NCI-H69 (cell line): ENCODE data around the gene RCAN2.
"Not testable (repeated sequence)": the region's sequence is repeated elsewhere in the genome, so short reads cannot be mapped to it uniquely, and the experiment has no call there.

Source experiments
- DNase-seq: peaks from one replicate; lab custom pipeline; 2025; lab: John Stamatoyannopoulos, UW

RCAN2 gene

DNA sequence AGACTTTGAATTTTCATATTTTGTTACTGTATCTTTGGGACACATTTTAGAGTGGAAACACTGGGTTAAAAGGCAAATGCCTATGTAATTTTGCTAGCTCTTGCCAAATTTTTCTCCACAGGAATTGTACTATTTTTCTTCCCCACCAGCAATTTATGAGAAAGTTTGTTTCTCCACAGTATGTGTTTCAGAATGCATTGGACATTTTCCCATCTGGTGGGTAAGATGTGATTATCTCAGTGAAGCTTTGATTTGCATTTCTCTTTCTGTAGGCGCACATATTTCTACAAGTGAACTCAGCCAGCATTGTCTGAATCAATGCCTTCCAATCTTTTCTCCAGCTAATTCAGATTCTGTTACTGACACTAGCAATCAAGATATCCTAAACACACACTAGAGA is 157.8 kb downstream of the RCAN2 start:
- no peak for DNase-seq

- not testable (repeated sequence) for DNase-seq
Observed at GRCh38 chr6:46332448-46332847, 158.8 kb downstream of the RCAN2 start.

DNA sequence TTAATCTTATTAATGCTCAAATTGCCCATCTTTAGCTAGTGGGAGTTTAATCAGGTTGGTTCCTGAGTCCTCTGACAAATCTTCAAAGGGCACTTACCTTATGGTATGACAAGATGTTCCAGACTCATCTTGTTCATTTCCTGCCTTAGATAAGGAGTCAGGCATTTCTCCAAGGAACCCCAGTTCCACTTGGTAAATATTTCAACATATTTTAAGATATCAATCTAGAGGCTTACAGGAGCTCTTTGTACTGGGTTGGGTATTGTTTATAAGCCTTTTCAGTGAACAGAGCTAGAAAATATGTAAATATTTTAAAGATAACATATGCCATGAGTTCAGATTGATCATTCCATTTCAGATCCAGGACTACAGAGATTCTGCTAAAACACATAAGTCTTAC is 159.8 kb downstream of the RCAN2 start:
- no peak for DNase-seq

- peak; percentile 85 for DNase-seq
Observed at GRCh38 chr6:46329568-46329967, 161.7 kb downstream of the RCAN2 start.

DNA sequence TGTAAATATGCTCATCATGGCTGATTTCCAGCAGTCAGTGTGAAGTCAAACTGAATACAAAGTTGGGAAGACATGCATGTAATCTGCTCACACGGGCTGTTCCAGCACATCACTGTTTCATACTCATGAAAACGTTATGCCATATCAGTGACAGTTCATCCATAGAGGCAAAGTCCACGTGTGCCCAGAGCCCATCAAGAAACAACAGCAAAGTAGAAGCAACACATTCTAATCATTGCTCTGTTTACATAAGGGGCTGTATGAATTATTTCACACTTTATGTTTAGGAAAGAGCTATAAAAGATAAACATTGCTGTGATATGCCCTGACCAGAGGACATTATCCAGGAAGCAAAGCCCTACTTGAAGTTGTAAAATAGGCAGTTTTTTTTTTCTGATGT is 163.5 kb downstream of the RCAN2 start:
- DNase-seq, result peak; percentile 48

GRCh38 chr6:46325561-46326530 is 165.4 kb downstream of the RCAN2 start:
- DNase-seq, result peak; percentile 99

GRCh38 chr6:46324706-46325105 is 166.5 kb downstream of the RCAN2 start:
- peak; percentile 59 for DNase-seq

DNA sequence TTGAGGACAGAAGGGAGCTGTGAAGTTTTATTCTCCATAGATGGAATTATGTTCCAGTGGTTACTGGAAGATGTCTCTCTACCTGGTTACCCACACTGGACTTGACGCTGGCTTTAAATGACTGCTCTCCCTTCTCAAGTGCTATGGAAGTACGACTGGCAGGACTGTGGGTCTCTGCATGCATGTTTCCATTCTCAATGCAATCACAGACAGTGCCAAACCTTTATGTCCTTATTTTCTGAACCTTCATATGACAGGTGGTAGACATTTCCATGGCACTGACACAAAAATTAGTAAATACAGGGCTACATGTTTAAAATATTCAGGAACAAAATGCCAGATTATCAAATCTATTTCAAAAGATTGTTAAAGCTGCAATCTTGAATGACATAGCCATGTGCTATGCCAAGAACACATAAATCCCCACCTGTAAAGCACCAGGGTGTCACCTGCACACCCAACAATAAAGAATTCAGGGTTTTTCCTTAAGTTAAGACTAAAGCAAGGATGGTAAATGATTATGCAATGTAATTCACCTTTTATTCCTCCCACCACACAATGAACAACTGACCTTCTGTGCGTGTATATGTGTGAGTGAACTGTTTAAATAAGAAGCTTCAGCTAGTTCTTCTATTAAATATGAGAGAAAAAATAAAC is 167.2 kb downstream of the RCAN2 start:
- peak; percentile 77 for DNase-seq

DNA sequence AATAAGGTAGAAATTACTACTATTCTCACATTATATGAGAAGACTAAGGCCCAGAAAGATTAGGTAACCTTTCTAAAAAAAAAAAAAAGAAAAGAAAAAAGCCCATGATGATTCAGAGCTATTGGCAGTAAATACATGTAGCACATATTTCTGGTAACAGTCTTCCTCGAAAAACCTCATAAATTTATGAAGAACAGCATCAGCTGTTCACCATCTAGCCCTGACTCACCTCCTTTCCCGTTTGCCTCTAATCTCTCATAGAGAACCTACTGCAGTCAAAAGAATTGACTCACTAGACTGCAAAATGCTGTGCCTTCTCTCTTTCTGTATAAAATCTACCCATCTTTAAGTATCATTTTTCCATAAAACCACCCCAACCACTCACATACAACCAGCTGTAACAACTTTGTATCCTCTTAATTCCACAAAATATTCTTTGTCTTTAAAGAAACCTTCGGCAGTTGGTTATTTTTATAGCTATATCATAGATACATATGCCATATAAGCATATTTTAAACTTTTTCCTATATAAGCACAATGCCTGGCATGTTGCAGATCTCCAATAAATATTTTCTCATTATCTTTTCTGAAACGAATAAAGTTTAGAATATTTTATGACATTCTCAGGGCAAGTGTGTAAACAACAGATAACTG is 167.8 kb downstream of the RCAN2 start:
- DNase-seq, result peak; percentile 70

DNA sequence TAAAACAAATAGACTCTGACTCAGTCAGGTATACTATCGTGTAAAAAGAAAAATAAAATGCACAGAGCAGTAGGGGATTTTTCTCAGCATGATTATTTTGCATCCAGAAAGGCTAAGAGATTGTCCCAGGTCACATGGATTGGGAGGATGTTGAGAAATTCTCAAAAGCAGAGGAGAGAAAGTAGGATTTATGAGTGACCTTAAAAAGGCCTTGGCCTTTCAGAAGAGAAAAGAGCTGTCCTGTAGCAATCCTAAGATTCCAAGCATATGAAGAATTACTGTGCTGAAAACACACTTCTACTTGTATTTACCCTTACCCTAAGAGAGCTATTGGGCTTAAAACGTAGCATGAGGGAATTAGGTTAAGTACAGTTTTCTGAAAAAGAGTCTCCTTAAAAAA is 170.7 kb downstream of the RCAN2 start:
- DNase-seq, result no peak

- no peak for DNase-seq
Observed at GRCh38 chr6:46315589-46315988, 175.7 kb downstream of the RCAN2 start.

- no peak for DNase-seq
Observed at GRCh38 chr6:46312654-46313053, 178.6 kb downstream of the RCAN2 start.

DNA sequence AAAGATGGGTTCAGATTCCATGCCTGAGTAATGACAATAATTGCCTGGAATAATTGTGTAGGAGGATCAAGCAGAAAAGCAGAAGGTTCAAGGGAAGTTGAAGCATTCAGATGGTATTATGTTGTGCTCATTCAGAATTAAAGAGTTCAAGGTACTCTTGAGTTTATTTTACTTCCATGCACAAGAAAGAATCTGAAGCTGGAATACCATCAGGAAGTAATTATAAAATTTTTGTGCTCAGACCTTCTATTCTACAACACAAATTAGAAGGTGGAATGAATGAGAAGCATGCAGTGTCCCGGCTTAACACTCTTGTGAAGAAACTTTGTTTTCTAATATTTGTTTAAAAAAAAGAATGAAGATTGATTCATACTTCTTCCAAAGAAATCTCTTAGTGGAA is 181.1 kb downstream of the RCAN2 start:
- DNase-seq, result no peak

- DNase-seq, result peak; percentile 54
Observed at GRCh38 chr6:46306431-46306830, 184.8 kb downstream of the RCAN2 start.

DNA sequence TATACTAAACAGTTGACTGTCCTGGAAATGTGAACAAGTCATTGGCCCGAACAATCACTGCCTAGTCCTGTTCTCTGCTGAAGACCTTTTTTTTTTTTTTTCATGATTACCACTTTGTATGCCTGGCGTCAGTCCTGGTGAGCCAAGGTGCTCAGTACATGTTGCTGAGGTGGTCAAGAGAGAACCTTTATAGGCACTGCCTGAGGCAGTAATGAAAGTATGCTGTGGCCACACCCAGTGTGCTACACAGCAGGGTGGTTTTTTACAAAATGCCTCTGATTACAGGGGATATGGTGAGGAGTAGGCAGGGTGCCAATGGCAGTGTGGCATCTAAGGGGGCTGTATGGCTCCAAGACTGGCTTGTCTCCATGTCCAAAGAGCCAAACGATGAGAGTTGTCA is 185.4 kb downstream of the RCAN2 start:
- peak; percentile 99 for DNase-seq

GRCh38 chr6:46305236-46305635 is 186.0 kb downstream of the RCAN2 start:
- DNase-seq, result peak; percentile 51

DNA sequence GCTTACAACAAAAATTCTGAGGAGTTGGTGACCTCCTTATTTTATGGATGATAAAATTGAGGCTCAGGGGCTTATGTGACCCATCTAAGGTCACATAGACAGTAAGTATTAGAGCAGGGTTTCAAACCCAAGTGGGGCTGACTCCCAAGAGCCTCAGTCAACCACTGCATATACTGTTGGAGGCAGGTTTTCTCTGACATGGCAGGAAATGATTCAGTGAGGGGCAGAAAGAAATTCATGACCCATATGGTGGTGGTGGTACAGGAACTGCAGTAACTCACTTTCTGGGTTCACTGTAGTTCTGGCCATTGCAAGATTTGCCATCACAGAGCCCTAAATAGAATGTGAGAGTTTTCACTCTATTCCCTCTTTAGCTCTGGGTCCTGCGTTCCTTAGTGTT is 188.4 kb downstream of the RCAN2 start:
- no peak for DNase-seq

DNA sequence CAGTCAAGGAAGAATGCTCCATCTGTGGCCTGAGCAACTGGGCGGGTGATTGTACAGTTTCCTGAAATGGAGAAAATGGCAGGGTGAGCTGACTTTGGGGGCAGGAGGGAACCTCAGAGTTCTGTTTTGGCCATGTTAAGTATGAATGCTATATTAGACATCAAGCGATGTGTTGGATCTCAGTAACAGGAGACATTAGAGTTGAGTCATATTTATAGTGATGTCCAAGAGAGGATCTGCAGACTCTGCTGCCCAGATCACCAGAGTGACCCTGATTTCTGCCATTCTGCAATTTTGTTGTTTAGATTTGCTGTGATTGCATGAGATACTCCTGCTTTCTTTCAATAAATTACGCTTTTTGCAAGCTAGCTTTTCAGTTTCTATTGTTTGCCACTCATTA is 189.1 kb downstream of the RCAN2 start:
- no peak for DNase-seq

- DNase-seq, result no peak
Observed at GRCh38 chr6:46299253-46299652, 192.0 kb downstream of the RCAN2 start.

- DNase-seq, result peak; percentile 26
Observed at GRCh38 chr6:46296586-46296985, 194.7 kb downstream of the RCAN2 start.

DNA sequence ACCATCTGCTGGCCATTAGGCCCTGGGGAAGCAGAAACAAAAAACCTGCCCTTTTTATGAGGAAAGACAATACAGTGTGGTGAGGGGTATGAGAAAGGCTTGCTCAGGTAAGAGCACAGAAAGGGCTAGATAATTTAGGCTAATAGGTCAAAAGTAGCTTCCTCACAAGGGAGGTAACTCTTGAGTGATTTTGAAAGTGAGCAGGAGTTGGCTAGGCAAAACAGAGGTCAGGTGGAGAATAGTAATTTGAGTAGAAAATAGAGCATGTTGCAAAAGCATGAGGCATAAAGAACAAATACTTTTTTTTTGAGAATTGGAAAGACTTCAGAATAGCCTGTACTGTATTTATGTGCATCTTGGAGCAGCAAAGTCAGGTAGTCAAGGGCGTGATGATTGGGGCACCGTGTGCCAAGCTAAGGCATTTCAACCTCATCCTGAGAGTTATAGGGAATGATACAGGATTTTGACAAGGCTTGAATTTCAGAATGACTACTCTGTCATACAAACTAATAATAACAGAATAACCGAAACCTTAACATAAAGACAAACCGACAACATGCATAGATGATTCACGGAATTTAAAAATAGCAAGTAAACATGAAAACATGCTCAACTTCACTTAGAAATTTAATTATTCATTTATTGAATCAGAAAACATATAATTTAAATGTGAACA is 197.5 kb downstream of the RCAN2 start:
- peak; percentile 63 for DNase-seq

GRCh38 chr6:46291880-46292279 is 199.4 kb downstream of the RCAN2 start:
- DNase-seq, result peak; percentile 17
